Stimulated activated CD4-positive, alpha-beta T cell treated with anti-CD3 and anti-CD28 coated beads, Interleukin-2, amount 100 ng/mL, for 24 hours (primary cell): Measurements from ENCODE around the gene DAAM2.

ENCODE experiments used
- DNase-seq, 2 donors: peaks; one replicate each; pipeline ENCODE4 v3.0.0-alpha.2; 2020

Gene DAAM2

GRCh38 chr6:39935241-39935640 is 143.1 kb downstream of the DAAM2 start:
- DNase-seq, result no peak

GRCh38 chr6:39936857-39937256 is 144.7 kb downstream of the DAAM2 start:
- DNase-seq, result no peak

- no peak for DNase-seq
These were observed 145.6 kb downstream of the DAAM2 start for GRCh38 chr6:39937686-39938333.

GRCh38 chr6:39938773-39939654 is 146.8 kb downstream of the DAAM2 start:
- DNase-seq, result no peak

- DNase-seq, result no peak
These were observed 149.0 kb downstream of the DAAM2 start for GRCh38 chr6:39941138-39941537.

- no peak for DNase-seq
These were observed 149.6 kb downstream of the DAAM2 start for GRCh38 chr6:39941820-39942219.

- no peak for DNase-seq
These were observed 150.9 kb downstream of the DAAM2 start for GRCh38 chr6:39942903-39943580.

GRCh38 chr6:39945626-39946025 is 153.4 kb downstream of the DAAM2 start:
- DNase-seq, result no peak

GRCh38 chr6:39947611-39948068 is 155.5 kb downstream of the DAAM2 start:
- DNase-seq, result no peak

GRCh38 chr6:39948199-39948791 is 156.1 kb downstream of the DAAM2 start:
- no peak for DNase-seq

GRCh38 chr6:39950125-39950720 is 158.0 kb downstream of the DAAM2 start:
- DNase-seq, result no peak

GRCh38 chr6:39951191-39951590 is 159.0 kb downstream of the DAAM2 start:
- no peak for DNase-seq

GRCh38 chr6:39951716-39952115 is 159.5 kb downstream of the DAAM2 start:
- DNase-seq, result no peak

- no peak for DNase-seq
These were observed 160.0 kb downstream of the DAAM2 start for GRCh38 chr6:39952167-39952566.

- DNase-seq, result no peak
These were observed 161.0 kb downstream of the DAAM2 start for GRCh38 chr6:39953076-39953618.
